Ovary (tissue), 3 donors: Measurements from ENCODE around the gene SLC25A43.

ENCODE experiments used
- CTCF ChIP-seq, 3 donors: fragments of 450-650 bp in 2 of 3; fragments of 200-600 bp in 1 of 3; IDR thresholded peaks; one replicate each; pipeline versions ENCODE4 v1.5.1 to v1.8.0; 2016 to 2022; ENCODE audit warnings: antibody characterized with exemption in 3 of 3, mild to moderate bottlenecking in 1 of 3
- EP300 ChIP-seq: sonication (generic); formaldehyde crosslinking; IDR thresholded peaks from one replicate; pipeline ENCODE4 v1.6.1; 2017; ENCODE audit warnings: antibody characterized with exemption
- POLR2A ChIP-seq: fragments of 450-650 bp; IDR thresholded peaks from one replicate; pipeline ENCODE4 v1.6.1; 2017; ENCODE audit warnings: antibody characterized with exemption, mild to moderate bottlenecking, moderate library complexity
- donor health status: DM: no; HTN: no; CAD: no.

GRCh38 chrX:119423631-119424030 is 24.5 kb downstream of the SLC25A43 start:
- TF ChIP-seq CTCF (IDR thresholded peaks at IDR 0.05) (no peak), POLR2A (no peak), EP300 (no peak)
